Measurements from ENCODE around the gene HOXB5.

GRCh38 chr17:48629411-48629759 is 35.8 kb upstream of the HOXB5 start:
- TF ChIP-seq, protein P1, sequence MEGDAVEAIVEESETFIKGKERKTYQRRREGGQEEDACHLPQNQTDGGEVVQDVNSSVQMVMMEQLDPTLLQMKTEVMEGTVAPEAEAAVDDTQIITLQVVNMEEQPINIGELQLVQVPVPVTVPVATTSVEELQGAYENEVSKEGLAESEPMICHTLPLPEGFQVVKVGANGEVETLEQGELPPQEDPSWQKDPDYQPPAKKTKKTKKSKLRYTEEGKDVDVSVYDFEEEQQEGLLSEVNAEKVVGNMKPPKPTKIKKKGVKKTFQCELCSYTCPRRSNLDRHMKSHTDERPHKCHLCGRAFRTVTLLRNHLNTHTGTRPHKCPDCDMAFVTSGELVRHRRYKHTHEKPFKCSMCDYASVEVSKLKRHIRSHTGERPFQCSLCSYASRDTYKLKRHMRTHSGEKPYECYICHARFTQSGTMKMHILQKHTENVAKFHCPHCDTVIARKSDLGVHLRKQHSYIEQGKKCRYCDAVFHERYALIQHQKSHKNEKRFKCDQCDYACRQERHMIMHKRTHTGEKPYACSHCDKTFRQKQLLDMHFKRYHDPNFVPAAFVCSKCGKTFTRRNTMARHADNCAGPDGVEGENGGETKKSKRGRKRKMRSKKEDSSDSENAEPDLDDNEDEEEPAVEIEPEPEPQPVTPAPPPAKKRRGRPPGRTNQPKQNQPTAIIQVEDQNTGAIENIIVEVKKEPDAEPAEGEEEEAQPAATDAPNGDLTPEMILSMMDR (conservative IDR thresholded peaks at IDR 0.05; ENCODE audit: low read length), result no peak
- TF ChIP-seq EZH2phosphoT487 (IDR thresholded peaks at IDR 0.05; ENCODE audit: borderline replicate concordance), result no peak

All from Loucy (cell line).